HepG2 (cell line): ENCODE data around the gene SLC25A47. TPM values are rescaled to one million over a fixed set of nuclear protein-coding genes. Genes with fewer than 3 reads are reported as not detected.
A peak's percentile ranks its signal among the peaks of the same experiment; 100 is the strongest.

ENCODE experiments used
- FOXO1 ChIP-seq: sonication (generic); formaldehyde crosslinking; IDR thresholded peaks from 2 replicates; pipeline ENCODE4 v1.4.0; 2020; ENCODE audit warnings: missing genetic modification reagents
- FOXP4 ChIP-seq: sonication (generic); formaldehyde crosslinking; IDR thresholded peaks from 2 replicates; pipeline ENCODE4 v1.4.0; 2020; ENCODE audit warnings: missing genetic modification reagents
- GPBP1L1 ChIP-seq: sonication (generic); formaldehyde crosslinking; IDR thresholded peaks from 2 replicates; pipeline ENCODE4 v1.5.0; 2020; ENCODE audit warnings: mild to moderate bottlenecking, missing genetic modification reagents
- GZF1 ChIP-seq: sonication (generic); formaldehyde crosslinking; IDR thresholded peaks from 2 replicates; pipeline ENCODE4 v1.5.1; 2020; ENCODE audit warnings: mild to moderate bottlenecking, missing genetic modification reagents
- KDM6A ChIP-seq: IDR thresholded peaks from 2 replicates; pipeline ENCODE4 v1.6.1; 2016; ENCODE audit warnings: low read depth
- KLF12 ChIP-seq: sonication (generic); formaldehyde crosslinking; IDR thresholded peaks from 2 replicates; pipeline ENCODE4 v1.4.0; 2020; ENCODE audit warnings: missing genetic modification reagents, borderline replicate concordance
- MEF2D ChIP-seq: sonication (generic); formaldehyde crosslinking; IDR thresholded peaks from 2 replicates; pipeline ENCODE4 v1.5.1; 2020; ENCODE audit warnings: mild to moderate bottlenecking, missing genetic modification reagents
- PAWR ChIP-seq: sonication (generic); formaldehyde crosslinking; IDR thresholded peaks from 2 replicates; pipeline ENCODE4 v1.4.0; 2020; ENCODE audit warnings: missing genetic modification reagents, mild to moderate bottlenecking, borderline replicate concordance
- PHB2 ChIP-seq: fragments of 450-650 bp; IDR thresholded peaks from 2 replicates; pipeline ENCODE4 v1.6.1; 2018; ENCODE audit not compliant: partially characterized antibody
- PRDM15 ChIP-seq: sonication (generic); formaldehyde crosslinking; IDR thresholded peaks from 2 replicates; pipeline ENCODE4 v1.4.0; 2020; ENCODE audit warnings: missing genetic modification reagents
- RARG ChIP-seq: sonication (generic); formaldehyde crosslinking; IDR thresholded peaks from 2 replicates; pipeline ENCODE4 v1.4.0; 2020; ENCODE audit warnings: low read depth, mild to moderate bottlenecking, missing genetic modification reagents
- SNAPC2 ChIP-seq: sonication (generic); formaldehyde crosslinking; IDR thresholded peaks from 2 replicates; pipeline ENCODE4 v1.8.1; 2022; ENCODE audit warnings: mild to moderate bottlenecking, missing genetic modification reagents
- SRY ChIP-seq: sonication (generic); formaldehyde crosslinking; IDR thresholded peaks from 2 replicates; pipeline ENCODE4 v1.8.0; 2022; ENCODE audit warnings: mild to moderate bottlenecking, missing genetic modification reagents
- SSRP1 ChIP-seq: IDR thresholded peaks from 2 replicates; pipeline ENCODE4 v1.6.1; 2016; ENCODE audit warnings: control low read depth
- TBL1XR1 ChIP-seq: fragments of 150-350 bp; IDR thresholded peaks from 2 replicates; pipeline ENCODE4 v1.6.1; 2014; ENCODE audit warnings: borderline replicate concordance, low read length; ENCODE audit not compliant: partially characterized antibody
- ZNF232 ChIP-seq: sonication (generic); formaldehyde crosslinking; IDR thresholded peaks from 2 replicates; pipeline ENCODE4 v1.4.0; 2020; ENCODE audit warnings: missing genetic modification reagents, borderline replicate concordance
- ZNF513 ChIP-seq: sonication (generic); formaldehyde crosslinking; conservative IDR thresholded peaks from 2 replicates; pipeline ENCODE4 v1.5.0; 2020; ENCODE audit warnings: missing genetic modification reagents
- ZNF660 ChIP-seq: sonication (generic); formaldehyde crosslinking; IDR thresholded peaks from 2 replicates; pipeline ENCODE4 v1.5.1; 2020; ENCODE audit warnings: mild to moderate bottlenecking, low read depth, missing genetic modification reagents, borderline replicate concordance
- ZNF709 ChIP-seq: sonication (generic); formaldehyde crosslinking; IDR thresholded peaks from 2 replicates; pipeline ENCODE4 v1.5.0; 2020; ENCODE audit warnings: mild to moderate bottlenecking, missing genetic modification reagents
- ZNF773 ChIP-seq: sonication (generic); formaldehyde crosslinking; IDR thresholded peaks from 2 replicates; pipeline ENCODE4 v1.4.0; 2020; ENCODE audit warnings: missing genetic modification reagents, borderline replicate concordance
- ZNF839 ChIP-seq: sonication (generic); formaldehyde crosslinking; IDR thresholded peaks from 2 replicates; pipeline ENCODE4 v1.4.0; 2020; ENCODE audit warnings: missing genetic modification reagents, mild to moderate bottlenecking, borderline replicate concordance
- polyA plus RNA-seq, 8 experiments: library from polyadenylated mRNA; depleted of rRNA in 3 of 8; stranded (reverse) in 7 of 8; unstranded in 1 of 8; fragments of >200 nt; fragmentation: Illumina TruSeq in 4 of 8; extraction: Trizol in 4 of 8; gene quantifications; 2 replicates each; pipeline versions ENCODE4 v1.2.1 to v1.2.3, GENCODE V29; 2011 to 2016; ENCODE audit warnings: low read depth in 4 of 8, missing spikeins in 1 of 8, mixed read lengths in 1 of 8; ENCODE audit not compliant: insufficient read depth in 1 of 8
- total RNA-seq, 5 experiments: library from RNA; depleted of rRNA; stranded (reverse); fragments of >200 nt; fragmentation: Illumina TruSeq; extraction: Trizol; gene quantifications; 2 replicates each; pipeline ENCODE4 v1.2.3, GENCODE V29; 2016; ENCODE audit warnings: low read depth in 1 of 5

Gene SLC25A47
- total and polyA plus RNA-seq, 2 of the 13 experiments (the other 11 are each of a cell fraction or from before 2014, with no cell fraction given), result 1.0 to 1.7 TPM

GRCh38 chr14:100285021-100285912, 37.9 kb upstream of the SLC25A47 start (continued):
- TF ChIP-seq PRDM15 (CRISPR knock-in tag), result peak; percentile 60; the same call in 1 of the 2 replicates
- TF ChIP-seq ZNF709 (CRISPR knock-in tag), result peak; percentile 66; the same call in 1 of the 2 replicates
- TF ChIP-seq SSRP1 (CRISPR knock-in tag), result no peak
- peak; percentile 44; the same call in 1 of the 2 replicates for TF ChIP-seq FOXP4
- TF ChIP-seq MEF2D (CRISPR knock-in tag), result no peak; the same call in 1 of the 2 replicates
- peak; percentile 52; the same call in 1 of the 2 replicates for TF ChIP-seq GZF1 (CRISPR knock-in tag)
- TF ChIP-seq SRY (CRISPR knock-in tag), result peak; percentile 79; the same call in 1 of the 2 replicates
- TF ChIP-seq ZNF839 (CRISPR knock-in tag), result no peak
- peak; percentile 70; the same call in 1 of the 2 replicates for TF ChIP-seq KLF12
- TF ChIP-seq TBL1XR1, result no peak
- TF ChIP-seq PAWR (CRISPR knock-in tag), result no peak
- no peak for TF ChIP-seq SNAPC2 (CRISPR knock-in tag)
- no peak for TF ChIP-seq RARG (CRISPR knock-in tag)
- no peak for TF ChIP-seq GPBP1L1 (CRISPR knock-in tag)
- TF ChIP-seq ZNF232, result 0 out of 2 replicates have a peak, but pooled peaks have one; percentile 58
- TF ChIP-seq ZNF513 (CRISPR knock-in tag), result no peak
- TF ChIP-seq ZNF773, result no peak; the same call in 1 of the 2 replicates
- no peak for TF ChIP-seq ZNF660 (CRISPR knock-in tag)
- no peak; the same call in 1 of the 2 replicates for TF ChIP-seq FOXO1
- no peak for TF ChIP-seq KDM6A (CRISPR knock-in tag)
- no peak for TF ChIP-seq PHB2
